ENCODE data around the gene ZNF605. TPM values are rescaled to one million over a fixed set of nuclear protein-coding genes. Genes with fewer than 3 reads are reported as not detected.

The ZNF605 gene
- total and polyA plus RNA-seq, 2 donors (not counting 3 experiments of a cell fraction or from before 2014, with no cell fraction given): 2.4 to 11.3 TPM

- no peaks in the 10 kb centered on the region for H3K9me1 ChIP-seq (replicated peaks; ENCODE audit: control insufficient read depth, extremely low read depth, insufficient read depth, low read length)
- no peak for FAIRE-seq
- H4K20me1 ChIP-seq (replicated peaks; ENCODE audit: control insufficient read depth, extremely low read depth, insufficient read depth, low read length): no peaks in the 10 kb centered on the region
- peaks cover 3% of the 10 kb centered on the region for H3K9me3 ChIP-seq (replicated peaks; ENCODE audit: control insufficient read depth, insufficient read depth, low read length)
- no peak overlapping the region for H3K9ac ChIP-seq (replicated peaks; ENCODE audit: extremely low read depth, insufficient read depth, low read length)
- no peak overlapping the region for H3K4me2 ChIP-seq (ENCODE audit: insufficient read depth, low read length)
- CTCF ChIA-PET: no interaction called here
- H2AFZ ChIP-seq (ENCODE audit: low read depth, low read length): no peak overlapping the region
- no peak for DNase-seq (ENCODE audit: low read depth, low spot score)
- BruUV-seq (replicated peaks): no TSS peak
- intact Hi-C loops (cut with micrococcal nuclease) (no loop called here), dilution Hi-C loops (cut with MboI; ENCODE audit: extremely low pct_ligation_motif_present, low sequenced_read_pairs) (no loop called here)
- POLR2A ChIA-PET: no interaction called here
- H3K4me1 ChIP-seq (ENCODE audit: control insufficient read depth, extremely low read depth, insufficient read depth, low read length): peaks cover 8% of the 10 kb centered on the region
- peaks cover 22% of the 10 kb centered on the region for H3K79me2 ChIP-seq (ENCODE audit: control insufficient read depth, insufficient read depth, low read length)
- no peaks in the 10 kb centered on the region for H3K27me3 ChIP-seq (ENCODE audit: control insufficient read depth in 2 of 2, insufficient read depth in 2 of 2, low read length in 2 of 2)
- TF ChIP-seq, protein P1, sequence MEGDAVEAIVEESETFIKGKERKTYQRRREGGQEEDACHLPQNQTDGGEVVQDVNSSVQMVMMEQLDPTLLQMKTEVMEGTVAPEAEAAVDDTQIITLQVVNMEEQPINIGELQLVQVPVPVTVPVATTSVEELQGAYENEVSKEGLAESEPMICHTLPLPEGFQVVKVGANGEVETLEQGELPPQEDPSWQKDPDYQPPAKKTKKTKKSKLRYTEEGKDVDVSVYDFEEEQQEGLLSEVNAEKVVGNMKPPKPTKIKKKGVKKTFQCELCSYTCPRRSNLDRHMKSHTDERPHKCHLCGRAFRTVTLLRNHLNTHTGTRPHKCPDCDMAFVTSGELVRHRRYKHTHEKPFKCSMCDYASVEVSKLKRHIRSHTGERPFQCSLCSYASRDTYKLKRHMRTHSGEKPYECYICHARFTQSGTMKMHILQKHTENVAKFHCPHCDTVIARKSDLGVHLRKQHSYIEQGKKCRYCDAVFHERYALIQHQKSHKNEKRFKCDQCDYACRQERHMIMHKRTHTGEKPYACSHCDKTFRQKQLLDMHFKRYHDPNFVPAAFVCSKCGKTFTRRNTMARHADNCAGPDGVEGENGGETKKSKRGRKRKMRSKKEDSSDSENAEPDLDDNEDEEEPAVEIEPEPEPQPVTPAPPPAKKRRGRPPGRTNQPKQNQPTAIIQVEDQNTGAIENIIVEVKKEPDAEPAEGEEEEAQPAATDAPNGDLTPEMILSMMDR (IDR thresholded peaks at IDR 0.05; ENCODE audit: extremely low read depth in 1 of 2, insufficient read depth in 1 of 2, low read depth in 1 of 2, low read length in 2 of 2): no peak
- TF ChIP-seq POLR2AphosphoS5 (IDR thresholded peaks at IDR 0.05; ENCODE audit: insufficient read depth, low read depth, low read length) (no peak), FOS (IDR thresholded peaks at IDR 0.05; ENCODE audit: borderline replicate concordance, insufficient read depth, low read length) (no peak), JUN (IDR thresholded peaks at IDR 0.05; ENCODE audit: borderline replicate concordance, insufficient read depth, insufficient read length, low read depth) (no peak), EZH2 (IDR thresholded peaks at IDR 0.05; ENCODE audit: borderline replicate concordance, low read depth, low read length, severe bottlenecking) (no peak), POLR2A (IDR thresholded peaks at IDR 0.05; ENCODE audit: low read depth, low read length) (no peak), GATA2 (IDR thresholded peaks at IDR 0.05; ENCODE audit: insufficient read depth, insufficient read length, low read depth, low read length) (no peak), MYC (IDR thresholded peaks at IDR 0.05; ENCODE audit: low read depth, low read length) (no peak)
- TF ChIP-seq, protein P2, sequence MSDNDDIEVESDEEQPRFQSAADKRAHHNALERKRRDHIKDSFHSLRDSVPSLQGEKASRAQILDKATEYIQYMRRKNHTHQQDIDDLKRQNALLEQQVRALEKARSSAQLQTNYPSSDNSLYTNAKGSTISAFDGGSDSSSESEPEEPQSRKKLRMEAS (IDR thresholded peaks at IDR 0.05; ENCODE audit: insufficient read depth, insufficient read length): no peak
- H3K27ac ChIP-seq (ENCODE audit: insufficient read depth, low read depth, low read length): no peak overlapping the region
- no peak overlapping the region for H3K4me3 ChIP-seq (replicated peaks in 1 of 3; ENCODE audit: insufficient read depth in 1 of 3, low read depth in 1 of 3, low read length in 3 of 3)
- H3K36me3 ChIP-seq (ENCODE audit: control insufficient read depth in 2 of 2, extremely low read depth in 1 of 2, insufficient read depth in 2 of 2, low read length in 2 of 2): peaks cover 0 to 2% of the 10 kb centered on the region in 2 experiments
Measured at GRCh38 chr12:132953163-132953425, 3.0 kb downstream of the ZNF605 start.
